ENCODE results near the gene CRABP1. TPM values are rescaled to one million over a fixed set of nuclear protein-coding genes. Genes with fewer than 3 reads are reported as not detected.

The CRABP1 gene
- total and polyA plus RNA-seq, 10 of the 15 experiments (the other 5 are each of a cell fraction or from before 2014, with no cell fraction given), result 0.21 to 0.41 TPM; not detected in 8

- no peak for TF ChIP-seq SKIL (IDR thresholded peaks at IDR 0.05; ENCODE audit: low read depth, poor library complexity, severe bottlenecking)
- TF ChIP-seq RUNX3 (IDR thresholded peaks at IDR 0.05; ENCODE audit: low read length), result peak; percentile 49; the same call in 1 of the 2 replicates
- peak; percentile 35; the same call in 1 of the 2 replicates for TF ChIP-seq IKZF1 (conservative IDR thresholded peaks at IDR 0.05)
- peak; percentile 94 for TF ChIP-seq BCL3 (IDR thresholded peaks at IDR 0.05; ENCODE audit: borderline replicate concordance, insufficient read depth, low read depth, low read length, poor library complexity, severe bottlenecking)
- no peak for TF ChIP-seq CBX5 (IDR thresholded peaks at IDR 0.05; ENCODE audit: low read depth)
- peak in 1 of 2 experiments; percentile 56; a peak in 2 of 4 replicates for TF ChIP-seq BHLHE40 (IDR thresholded peaks at IDR 0.05; ENCODE audit: borderline replicate concordance in 1 of 2, low read depth in 2 of 2, low read length in 1 of 2)
- TF ChIP-seq IRF4 (IDR thresholded peaks at IDR 0.05; ENCODE audit: low read depth, low read length), result peak; percentile 69; the same call in 1 of the 2 replicates
- no peak for TF ChIP-seq SMAD5 (IDR thresholded peaks at IDR 0.05; ENCODE audit: low read depth)
- peak; percentile 51; the same call in 1 of the 2 replicates for TF ChIP-seq EED (IDR thresholded peaks at IDR 0.05; ENCODE audit: low read depth)
Observed at GRCh38 chr15:78301326-78301725, 38.8 kb upstream of the CRABP1 start (continued).

Data from GM12878 (cell line).